GM21786 (cell line): ENCODE results near the gene DAB1.
A peak's percentile ranks its signal among the peaks of the same experiment; 100 is the strongest.

ENCODE experiments used
- ATAC-seq: cut with Tn5 transposase; IDR thresholded peaks from one replicate; pipeline ENCODE4 v1.9.1; 2021; ENCODE audit not compliant: unreplicated experiment

DAB1 gene

DNA sequence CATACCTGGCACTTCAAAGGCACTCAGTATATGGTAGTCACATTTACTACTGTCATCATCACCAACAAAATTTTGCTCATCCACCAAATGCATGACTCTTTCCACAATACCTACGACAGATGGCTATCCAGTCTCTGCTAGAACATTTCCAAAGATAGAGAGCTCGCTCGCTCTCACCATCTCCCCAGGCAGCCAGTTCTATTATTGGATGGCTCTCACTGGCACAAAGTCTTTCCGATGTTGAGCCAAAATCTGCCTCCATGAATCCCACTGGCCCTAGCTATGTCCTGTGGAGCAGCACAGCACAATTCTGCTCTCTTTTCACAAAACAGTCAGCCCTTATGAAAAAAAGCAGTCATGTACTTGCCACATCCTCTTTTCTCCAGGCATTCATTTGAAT, 102.1 kb downstream of the DAB1 start:
- ATAC-seq: no peak

DNA sequence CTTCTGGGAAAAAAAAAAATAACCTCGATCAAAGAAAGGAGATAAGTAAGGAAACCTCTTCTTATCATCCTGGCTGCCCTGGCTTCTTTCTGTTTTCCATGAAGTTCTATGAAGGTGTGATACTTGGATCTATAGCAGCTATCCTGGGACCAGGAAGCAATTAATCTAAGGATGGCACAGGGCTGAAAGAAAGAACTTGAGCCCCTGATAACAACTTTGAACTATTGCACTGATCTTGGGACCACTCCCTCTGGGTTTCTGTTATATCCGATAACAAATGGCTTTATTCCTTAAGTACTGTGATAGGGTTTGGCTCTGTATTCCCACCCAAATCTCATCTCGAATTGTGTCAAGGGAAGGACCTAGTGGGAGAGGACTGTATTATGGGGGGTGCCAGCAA, 104.1 kb downstream of the DAB1 start:
- ATAC-seq: no peak

DNA sequence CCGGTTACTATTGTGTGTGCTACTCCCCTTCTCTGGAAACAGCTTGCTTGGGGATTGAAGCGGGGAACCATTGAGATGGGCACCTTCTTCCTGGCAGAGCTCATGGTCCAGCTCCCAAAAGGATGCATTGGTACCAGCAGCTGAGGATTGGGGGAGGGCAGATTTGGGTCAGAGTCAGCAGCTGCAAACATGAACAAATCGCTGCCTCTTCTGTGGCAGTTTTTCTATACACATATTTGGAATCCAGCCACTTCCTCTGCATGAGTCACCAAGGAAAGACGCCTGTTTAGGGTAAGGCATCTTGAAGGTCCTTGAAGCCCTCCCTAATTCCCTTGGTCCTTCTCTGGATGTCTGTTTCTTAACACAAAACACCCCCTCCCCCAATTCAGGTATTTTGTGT, 104.7 kb downstream of the DAB1 start:
- no peak for ATAC-seq

DNA sequence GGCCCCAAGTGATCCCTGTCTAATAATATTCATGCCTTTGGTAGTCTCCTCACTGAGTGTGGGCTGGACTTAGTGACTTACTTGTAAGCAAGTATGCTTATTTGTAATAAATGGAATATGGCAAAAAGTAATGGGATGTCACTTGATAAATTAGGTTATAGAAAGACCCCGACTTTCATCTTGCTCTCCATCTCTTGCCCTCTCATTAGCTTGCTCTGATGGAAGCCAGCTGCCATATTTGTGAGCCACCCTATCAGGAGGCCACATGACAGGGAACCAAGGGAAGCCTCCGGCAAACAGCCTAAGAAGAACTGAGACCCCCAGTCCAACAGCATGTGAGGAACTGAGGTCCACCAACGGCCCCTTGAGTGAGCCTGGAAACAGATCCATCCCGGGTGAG, 107.0 kb downstream of the DAB1 start:
- ATAC-seq: no peak

DNA sequence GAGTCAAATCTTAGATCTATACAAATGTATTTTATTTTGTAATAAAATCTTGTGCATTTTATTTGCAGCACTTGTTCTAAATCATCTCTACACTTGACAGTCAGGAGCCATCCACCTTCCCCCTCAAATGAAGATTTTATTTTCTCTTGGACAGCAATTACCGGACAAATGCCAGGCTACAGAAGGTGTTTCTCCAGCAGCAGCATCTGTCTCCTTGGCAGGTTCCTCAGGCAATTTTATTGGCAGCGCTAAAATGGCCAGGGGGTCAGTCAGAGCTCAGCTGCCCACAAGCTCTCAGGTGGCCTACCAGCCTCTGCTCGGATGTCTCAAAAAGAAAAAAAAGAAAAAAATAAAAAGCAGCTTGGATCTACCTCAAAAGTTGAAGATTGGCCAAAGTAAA, 107.6 kb downstream of the DAB1 start:
- ATAC-seq: no peak

DNA sequence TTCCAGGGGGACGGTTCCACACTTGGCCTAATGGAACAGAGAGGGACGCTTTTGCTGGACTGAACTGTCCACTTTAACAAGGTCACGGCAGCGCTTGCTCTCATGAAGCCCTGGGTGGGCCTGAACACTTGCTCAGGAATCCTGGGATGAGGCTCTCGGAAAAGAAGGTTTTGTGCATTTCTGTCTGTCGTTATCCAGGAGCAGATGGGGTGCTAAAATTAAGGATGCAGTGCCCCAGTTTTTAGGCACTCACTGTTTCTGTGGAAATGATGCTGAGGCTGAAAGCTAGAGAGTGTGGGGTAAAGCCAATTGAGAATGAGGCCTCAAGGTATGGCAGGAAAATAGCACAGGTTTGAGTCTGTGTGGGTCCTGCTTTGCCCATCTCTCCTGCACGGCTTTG, 111.0 kb downstream of the DAB1 start:
- no peak for ATAC-seq

DNA sequence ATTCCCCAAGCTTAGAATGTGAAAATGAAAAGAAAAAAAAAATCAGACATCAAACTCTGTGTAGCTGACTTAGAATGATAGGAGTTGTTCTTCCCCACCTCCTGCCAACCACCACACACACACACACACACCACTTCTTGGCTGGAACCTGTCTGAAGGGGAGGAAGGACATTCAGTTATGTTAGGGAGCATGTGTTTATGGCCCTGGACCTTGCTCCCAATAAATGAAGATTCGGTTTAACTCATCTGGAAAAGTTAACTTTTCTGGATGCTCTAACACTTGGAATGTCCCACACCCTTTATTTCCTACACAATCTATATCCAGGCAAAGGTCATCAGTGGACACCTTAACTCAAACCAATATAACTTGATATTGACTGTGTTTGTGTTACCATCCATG, 112.4 kb downstream of the DAB1 start:
- no peak for ATAC-seq

DNA sequence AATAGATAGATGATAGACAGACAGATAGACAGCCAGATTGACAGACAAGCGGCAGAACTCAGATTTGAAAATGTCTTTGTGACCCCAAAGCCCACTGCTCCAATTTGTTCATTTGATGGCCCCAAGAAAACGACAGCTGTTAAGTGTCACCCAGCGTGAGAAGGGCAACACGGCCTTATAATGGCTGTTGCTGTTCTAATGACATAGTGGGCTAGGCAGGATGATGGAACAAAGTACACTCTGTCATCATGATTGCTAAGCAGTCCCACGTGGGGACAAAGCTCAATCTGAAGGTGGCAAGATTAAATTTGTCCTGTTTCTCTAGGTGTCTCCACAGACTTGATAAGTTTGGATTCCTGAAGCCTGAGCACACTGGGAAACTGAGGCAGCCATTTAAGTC, 112.9 kb downstream of the DAB1 start:
- no peak for ATAC-seq

DNA sequence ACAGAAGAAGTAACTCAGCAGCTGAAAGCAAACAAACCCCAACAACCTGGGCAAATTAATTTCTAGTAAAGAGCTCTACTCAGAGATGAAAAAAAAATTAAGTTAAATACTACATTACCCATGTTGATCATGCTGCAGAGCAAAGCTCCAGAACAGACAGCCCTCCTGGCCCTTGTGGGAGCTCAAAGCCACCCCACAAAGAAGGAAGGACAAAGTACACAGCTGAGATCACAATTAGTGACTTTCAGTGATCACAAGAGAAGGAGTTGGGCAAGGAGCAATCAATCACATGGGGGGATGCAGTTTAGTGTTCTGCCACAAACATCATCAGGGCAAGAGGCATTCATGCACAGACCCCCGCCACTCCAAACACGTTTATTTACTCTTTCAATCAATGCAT, 114.2 kb downstream of the DAB1 start:
- no peak for ATAC-seq

DNA sequence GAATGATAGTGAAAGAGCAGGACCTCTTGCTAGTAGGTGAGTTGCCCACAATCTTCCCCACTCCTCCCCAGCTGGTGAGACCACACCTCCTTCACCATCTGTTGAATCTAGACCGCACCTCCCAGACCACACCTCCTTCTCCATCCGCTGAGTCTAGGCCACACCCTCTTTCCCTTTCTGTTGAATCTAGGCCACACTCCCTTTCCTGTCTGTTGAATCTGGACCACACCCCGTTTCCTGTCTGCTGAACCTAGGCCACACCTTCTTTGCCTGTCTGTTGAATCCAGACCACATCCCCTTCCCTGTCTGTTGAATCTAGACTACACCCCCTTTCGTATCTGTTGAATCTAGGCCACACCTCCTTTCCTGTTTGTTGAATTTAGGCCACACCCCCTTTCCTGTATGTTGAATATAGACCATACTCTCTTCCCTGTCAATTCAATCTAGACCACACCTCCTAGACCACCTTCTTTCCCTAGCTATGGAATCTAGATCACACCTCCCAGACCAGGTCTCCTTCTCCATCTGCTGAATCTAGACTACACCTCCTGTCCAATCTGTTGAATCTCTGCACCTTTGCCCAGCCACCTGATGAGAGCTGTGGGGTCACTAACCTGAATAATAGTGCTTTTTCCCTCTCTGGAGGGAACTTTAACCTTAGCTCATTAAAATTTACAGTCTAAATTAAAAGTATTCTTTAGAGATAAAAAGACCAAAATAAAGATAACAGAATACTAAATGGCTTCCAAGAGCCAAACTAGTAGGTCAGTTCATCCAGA, 116.3 kb downstream of the DAB1 start:
- peak; percentile 84 for ATAC-seq

DNA sequence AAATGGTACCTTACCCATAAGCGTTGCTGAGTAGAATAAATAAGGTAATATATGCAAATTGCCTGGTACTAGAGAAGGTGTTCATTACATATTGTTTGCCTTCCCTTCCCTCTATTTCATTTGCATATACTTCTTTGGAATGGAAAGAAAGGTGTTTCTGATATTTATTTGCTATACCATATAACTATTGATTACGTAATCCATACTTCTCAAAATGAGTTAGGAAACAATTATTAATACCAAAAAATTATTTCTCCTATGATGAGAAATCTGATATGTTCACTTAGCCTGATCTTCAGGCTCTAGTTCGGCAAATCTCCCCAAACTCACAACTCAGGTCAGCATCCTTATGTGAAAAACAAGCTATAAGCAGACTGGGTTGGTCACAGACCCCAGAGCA, 119.3 kb downstream of the DAB1 start:
- no peak for ATAC-seq

DNA sequence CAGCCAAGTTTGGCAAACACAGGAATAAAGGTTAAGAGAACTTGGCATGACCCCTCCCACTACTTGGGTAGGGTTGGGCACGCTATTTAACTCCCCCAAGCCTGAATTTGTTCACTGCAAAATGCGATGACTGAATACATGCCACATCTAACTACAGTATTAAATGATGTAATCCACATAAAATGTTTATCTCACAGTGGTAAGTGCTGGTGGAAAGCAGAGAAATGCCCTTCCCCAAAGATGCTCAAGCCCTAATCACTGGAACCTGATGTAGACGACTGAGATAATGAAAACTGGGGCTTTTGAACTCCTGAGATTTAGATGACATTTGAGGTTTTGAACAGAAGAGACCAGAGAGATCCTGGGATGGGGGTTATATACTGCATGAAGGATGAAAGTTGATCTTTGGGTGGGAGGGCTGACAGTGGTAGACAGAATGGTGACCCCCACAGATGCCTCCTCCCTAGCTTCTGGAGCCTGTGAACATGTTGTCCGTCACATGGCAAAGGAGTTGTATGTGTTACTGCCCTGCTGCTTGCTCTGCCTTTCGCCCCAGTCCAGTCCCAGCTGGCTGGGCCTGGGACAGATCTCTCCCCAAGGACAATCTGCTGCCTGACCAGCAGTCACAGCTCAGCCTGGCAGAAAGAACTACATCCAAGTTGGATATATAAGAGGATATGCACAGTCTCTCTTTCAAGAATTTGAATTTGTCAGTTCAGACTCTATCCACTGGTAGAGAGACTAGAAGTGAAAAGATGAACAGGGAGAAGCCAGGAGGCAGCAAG, 120.9 kb downstream of the DAB1 start:
- no peak for ATAC-seq

DNA sequence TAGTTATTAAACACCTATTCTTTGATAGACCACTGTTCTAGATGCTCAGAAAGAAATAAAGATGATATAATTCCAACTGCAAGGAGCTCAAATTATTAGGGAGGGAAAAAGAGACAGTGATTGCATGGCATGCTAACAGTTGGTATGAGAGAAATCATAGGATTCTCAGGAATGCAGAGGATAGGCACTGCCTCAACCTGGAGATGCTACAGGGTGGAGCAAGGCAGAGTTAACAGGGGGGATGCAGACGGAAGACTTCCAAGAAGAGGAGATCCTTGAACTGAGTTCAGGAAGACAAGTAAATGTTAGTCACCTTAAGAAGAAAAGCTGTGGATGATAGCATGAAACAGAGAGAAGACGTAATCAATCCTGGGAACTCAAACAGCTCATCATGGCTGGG, 123.7 kb downstream of the DAB1 start:
- ATAC-seq: no peak

DNA sequence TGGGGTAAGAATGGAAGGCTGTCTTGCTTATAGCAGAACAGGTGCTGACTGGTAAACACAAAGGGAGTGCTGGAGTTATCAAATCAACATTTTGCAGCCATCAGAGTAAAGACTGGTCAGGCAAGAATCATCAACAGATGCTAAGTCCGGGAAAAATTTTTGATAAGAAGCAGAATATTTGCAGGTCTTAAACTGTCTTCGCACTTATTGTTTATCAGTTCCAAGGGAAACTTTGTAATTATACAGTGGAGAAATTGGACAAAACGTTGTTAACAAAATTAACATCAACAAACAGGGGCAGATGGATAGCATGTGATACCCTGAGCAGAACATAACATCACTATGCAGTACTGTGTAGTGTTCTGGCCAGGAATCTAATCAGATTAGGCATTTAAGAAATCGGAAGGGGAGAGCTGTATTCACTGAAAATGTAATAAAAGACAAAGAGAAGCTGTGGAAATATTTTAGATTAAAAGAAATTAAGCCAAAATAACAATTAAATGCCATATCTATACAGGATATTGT, 127.1 kb downstream of the DAB1 start:
- ATAC-seq: no peak

DNA sequence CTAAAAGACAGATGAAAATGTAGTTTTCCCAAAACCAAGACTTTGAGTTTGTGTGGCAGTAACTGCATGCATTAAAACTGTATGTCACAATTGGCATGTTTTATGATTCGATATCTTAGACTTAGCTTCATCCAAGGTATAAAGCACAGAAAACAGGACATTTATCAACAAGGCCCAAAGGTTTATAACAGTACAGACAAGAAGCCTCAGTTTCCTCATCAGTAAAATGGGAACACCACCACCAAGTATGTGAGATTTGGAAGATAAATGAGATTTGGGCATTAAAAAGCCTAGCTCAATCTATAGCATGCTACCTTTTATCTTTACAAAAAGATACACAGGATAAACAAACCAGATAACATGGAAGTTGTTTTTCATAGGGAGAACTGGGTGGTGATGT, 128.5 kb downstream of the DAB1 start:
- ATAC-seq: no peak

DNA sequence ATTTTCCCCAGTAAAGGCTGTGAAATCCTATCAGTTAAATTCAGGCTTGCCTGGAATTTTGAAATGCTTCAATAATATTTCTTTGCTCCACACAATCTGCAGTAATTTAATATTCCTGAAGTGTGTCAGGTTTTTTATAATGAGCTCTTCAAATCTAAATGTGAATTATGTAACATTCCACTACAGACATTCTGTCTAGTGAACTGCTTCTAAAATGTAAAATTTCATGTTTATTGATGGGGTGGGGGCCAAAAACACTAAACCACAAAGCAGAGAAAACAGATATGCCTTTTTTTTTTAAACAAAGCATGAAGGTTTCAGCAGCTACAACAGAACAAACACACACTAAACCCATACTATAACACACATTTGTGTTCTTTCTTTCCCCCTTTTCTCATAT, 129.7 kb downstream of the DAB1 start:
- no peak for ATAC-seq

DNA sequence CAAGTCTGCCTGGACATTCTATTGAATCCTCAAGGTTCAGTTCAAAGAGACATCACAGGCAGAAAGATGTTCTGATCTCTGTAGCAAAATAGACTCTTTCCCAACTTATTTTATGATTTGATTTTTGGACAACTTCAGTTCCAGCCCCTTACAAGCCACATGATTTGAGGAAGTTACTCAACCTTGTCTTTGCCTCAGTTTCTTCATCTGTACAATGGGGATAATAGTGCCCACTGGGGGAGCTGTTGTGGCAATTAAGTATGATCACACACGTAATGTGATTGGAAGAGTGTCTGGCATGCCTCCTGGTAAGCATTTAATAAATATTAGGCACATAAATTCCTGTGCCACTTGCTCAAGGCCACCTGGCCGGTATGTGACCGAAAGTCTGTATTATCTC, 130.6 kb downstream of the DAB1 start:
- ATAC-seq: no peak

DNA sequence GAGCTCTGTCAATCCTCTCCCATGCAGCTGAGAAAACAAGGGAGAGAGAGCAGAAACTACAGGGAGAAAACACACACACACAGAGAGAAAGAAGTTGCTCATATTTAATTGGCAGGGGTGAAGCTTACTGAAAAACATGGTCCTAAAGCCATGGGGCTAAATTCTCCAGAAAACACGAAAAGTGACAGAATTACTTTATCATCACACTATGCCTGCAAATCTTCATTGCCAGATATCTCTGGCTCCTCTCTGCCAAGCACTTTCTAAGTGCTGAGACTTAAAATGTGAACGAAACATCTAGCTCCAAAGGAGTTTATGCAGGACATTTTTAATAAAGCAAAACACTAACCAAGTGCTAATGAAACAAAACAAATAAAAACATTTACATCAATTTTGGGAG, 134.1 kb downstream of the DAB1 start:
- ATAC-seq: no peak

DNA sequence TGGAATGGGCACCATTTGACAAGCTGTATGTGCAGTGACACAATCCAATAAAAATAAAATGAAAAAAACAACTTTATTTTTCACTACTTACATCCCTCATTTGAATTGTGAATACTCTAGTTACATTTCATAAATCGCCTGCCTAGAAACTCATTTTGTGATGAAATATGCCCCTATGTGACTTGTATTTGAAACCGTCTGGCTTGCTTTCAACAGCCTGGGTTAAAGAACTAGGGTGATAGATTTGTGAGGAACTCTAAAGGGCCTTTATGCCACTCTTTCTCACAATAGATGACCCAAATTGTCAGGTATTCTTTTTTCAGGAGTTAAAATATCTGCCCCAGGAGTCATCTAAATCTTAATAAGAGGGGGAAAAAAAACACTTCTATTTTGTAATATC, 137.9 kb downstream of the DAB1 start:
- no peak for ATAC-seq

DNA sequence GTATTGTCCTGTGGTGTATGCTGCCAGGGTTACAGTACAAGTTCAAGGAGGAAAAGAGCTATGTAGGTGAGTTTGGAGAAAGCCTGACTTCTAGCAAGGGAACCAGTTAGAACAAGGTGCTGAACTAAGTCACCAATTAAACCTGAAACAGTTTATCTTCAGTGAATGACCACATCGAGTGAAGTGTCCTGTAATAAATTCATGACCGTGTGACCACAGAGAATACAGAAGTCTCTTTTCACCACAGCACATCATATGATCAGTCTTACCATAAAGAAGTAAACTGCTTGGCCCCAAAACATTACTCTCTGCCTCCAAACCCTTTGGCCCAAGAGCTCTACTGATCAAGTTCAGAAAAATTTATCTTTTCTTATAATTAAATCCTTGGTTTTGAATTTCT, 141.4 kb downstream of the DAB1 start:
- ATAC-seq: no peak

DNA sequence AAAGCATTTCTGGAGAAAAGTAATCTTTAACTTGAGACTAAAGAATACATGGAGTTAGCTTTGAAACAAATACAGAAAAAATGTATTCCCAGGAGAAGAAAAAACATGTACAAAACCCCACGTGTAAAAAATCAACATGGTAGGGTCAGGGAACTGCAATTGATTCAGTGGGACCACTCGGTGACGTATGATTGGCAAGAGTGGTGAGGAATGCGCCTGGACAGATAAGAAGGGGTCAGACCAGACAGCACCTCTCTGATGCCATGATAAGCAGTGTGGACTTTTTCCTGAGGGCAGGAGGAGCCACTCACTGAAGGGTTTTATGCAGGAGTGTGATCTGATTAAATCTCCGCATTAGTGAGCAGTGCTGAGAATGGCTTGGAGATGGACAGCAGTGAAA, 142.5 kb downstream of the DAB1 start:
- ATAC-seq: no peak

DNA sequence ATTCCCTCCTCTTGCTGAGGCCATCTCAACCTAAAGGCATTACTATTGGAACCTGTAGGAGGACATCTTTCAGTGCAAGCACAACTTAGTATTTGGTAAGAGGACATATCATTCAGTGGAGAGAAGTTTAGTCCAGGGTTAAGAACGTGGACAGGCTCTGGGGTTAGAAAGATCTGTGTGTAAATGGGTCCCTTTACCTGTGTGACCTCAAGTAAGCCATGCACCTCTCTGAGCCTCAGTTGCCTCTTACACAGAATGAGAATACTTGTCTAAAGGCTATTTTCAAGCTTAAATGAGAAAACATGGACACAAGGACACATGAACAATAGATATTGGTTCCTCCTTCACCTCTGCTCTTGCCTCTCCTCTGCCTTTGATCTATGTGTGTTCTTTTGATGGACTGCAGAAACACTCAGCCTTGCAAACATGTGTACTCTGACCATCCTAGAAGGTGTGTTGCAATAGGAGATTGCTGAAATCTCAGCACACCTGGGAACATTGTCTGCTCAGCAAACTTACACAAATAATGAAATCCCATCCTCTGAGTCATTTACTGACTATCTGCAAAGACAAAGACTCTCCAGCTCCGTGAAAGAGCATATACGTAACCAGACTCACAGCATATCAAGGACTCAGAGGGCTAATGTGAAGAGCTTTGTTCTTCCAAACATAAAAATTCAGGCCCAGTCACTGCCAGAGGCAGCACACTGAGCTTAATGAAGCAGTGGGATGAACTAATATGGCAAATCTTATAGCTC, 143.8 kb downstream of the DAB1 start:
- ATAC-seq: no peak
